HepG2 (cell line): ENCODE measurements around the gene ATRIP.

Experiments used
- CBX1 ChIP-seq: IDR thresholded peaks from one replicate; pipeline ENCODE4 v1.6.1; 2016; ENCODE audit warnings: antibody characterized with exemption, low read depth
- CEBPB ChIP-seq: IDR thresholded peaks from 2 replicates; pipeline ENCODE4 v1.6.1; 2011; ENCODE audit warnings: low read depth, low read length, improper control_type of control experiment, borderline replicate concordance
- CTCF ChIP-seq: sonication (generic); formaldehyde crosslinking; IDR thresholded peaks from 2 replicates; pipeline ENCODE4 v1.5.0; 2020; ENCODE audit warnings: mild to moderate bottlenecking, missing genetic modification reagents, moderate library complexity
- HNF4A ChIP-seq: sonication (generic); formaldehyde crosslinking; IDR thresholded peaks from 2 replicates; pipeline ENCODE4 v1.4.0; 2020; ENCODE audit warnings: missing genetic modification reagents
- KAT8 ChIP-seq: IDR thresholded peaks from 2 replicates; pipeline ENCODE4 v1.6.1; 2016; ENCODE audit warnings: missing genetic modification reagents, missing compliant biosample characterization
- MTA3 ChIP-seq: sonication (generic); formaldehyde crosslinking; IDR thresholded peaks from 2 replicates; pipeline ENCODE4 v1.4.0; 2020; ENCODE audit warnings: missing genetic modification reagents
- MXI1 ChIP-seq: IDR thresholded peaks from 3 replicates; pipeline ENCODE4 v1.6.1; 2012; ENCODE audit warnings: low read depth, low read length, inconsistent platforms, borderline replicate concordance
- REPIN1 ChIP-seq: sonication (generic); formaldehyde crosslinking; IDR thresholded peaks from 2 replicates; pipeline ENCODE4 v1.8.0; 2022; ENCODE audit warnings: missing genetic modification reagents, low read depth, mild to moderate bottlenecking, borderline replicate concordance
- WIZ ChIP-seq: sonication (generic); formaldehyde crosslinking; IDR thresholded peaks from 2 replicates; pipeline ENCODE4 v1.5.1; 2020; ENCODE audit warnings: mild to moderate bottlenecking, missing genetic modification reagents
- YY1 ChIP-seq: IDR thresholded peaks from 2 replicates; pipeline ENCODE4 v1.6.1; 2011; ENCODE audit warnings: low read length, low read depth, moderate library complexity, mild to moderate bottlenecking; ENCODE audit not compliant: insufficient read depth, insufficient replicate concordance
- ZNF670 ChIP-seq: sonication (generic); formaldehyde crosslinking; IDR thresholded peaks from 2 replicates; pipeline ENCODE4 v1.8.0; 2022; ENCODE audit warnings: mild to moderate bottlenecking, missing genetic modification reagents, borderline replicate concordance
- ZZZ3 ChIP-seq: sonication (generic); formaldehyde crosslinking; IDR thresholded peaks from 2 replicates; pipeline ENCODE4 v1.4.0; 2020; ENCODE audit warnings: missing genetic modification reagents, mild to moderate bottlenecking, borderline replicate concordance

- TF ChIP-seq REPIN1 (no peak), CEBPB (no peak), CTCF (CRISPR knock-in tag) (no peak), WIZ (CRISPR knock-in tag) (no peak), ZZZ3 (CRISPR knock-in tag) (no peak), HNF4A (CRISPR knock-in tag) (no peak), CBX1 (no peak), KAT8 (CRISPR knock-in tag) (no peak), YY1 (no peak), MXI1 (no peak), MTA3 (CRISPR knock-in tag) (no peak), ZNF670 (no peak)
These were observed 35.4 kb upstream of the ATRIP start for GRCh38 chr3:48411041-48411588.
